Measurements from ENCODE around the gene RASGRF2.

RASGRF2 gene

DNA sequence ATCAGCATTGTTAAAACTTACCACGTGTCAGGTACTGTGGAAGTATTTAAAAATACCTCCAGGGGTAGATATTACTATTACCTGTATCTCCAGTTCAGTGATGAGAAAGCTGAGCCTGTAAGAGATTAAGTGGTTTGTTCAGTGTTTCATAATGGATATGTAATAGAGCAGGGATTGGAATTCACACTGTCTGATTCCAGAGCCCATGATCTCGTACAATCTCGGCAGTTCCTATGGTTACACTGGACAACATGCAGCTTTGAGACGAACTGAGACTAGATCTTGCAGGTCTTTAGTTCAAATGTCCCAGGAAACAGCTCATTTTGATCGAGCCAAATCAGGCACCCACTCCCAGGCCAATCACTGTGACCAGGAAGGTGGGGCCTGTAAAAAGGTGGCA lies 8.8 kb upstream of the RASGRF2 start:
- in situ Hi-C loops (cut with MboI; ENCODE audit: low pct_unique_long_range_greater_than_20kb, low sequenced_read_pairs), result no loop called here
- no peak for DNase-seq

DNA sequence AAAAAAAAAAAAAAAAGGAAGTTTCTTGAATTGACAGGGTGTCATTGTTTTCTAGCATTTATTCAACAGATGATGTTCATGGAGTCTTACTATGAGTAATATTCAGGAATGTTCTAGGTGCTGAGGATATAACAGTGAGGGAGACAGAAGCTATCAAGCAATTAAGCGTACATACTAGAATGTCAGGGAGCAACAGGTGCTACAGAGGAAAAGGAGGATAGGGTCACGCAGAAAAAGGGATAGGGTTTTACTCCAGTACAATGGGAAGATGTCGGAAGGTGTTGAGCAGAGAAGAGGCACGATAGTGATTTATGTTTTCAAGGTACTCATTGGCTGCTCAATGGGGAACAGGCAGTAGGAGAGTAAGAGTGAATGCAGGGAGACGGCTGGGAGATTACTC lies 6.6 kb upstream of the RASGRF2 start:
- in situ Hi-C loops (cut with MboI; ENCODE audit: low pct_unique_long_range_greater_than_20kb, low sequenced_read_pairs), result no loop called here
- DNase-seq, result no peak

DNA sequence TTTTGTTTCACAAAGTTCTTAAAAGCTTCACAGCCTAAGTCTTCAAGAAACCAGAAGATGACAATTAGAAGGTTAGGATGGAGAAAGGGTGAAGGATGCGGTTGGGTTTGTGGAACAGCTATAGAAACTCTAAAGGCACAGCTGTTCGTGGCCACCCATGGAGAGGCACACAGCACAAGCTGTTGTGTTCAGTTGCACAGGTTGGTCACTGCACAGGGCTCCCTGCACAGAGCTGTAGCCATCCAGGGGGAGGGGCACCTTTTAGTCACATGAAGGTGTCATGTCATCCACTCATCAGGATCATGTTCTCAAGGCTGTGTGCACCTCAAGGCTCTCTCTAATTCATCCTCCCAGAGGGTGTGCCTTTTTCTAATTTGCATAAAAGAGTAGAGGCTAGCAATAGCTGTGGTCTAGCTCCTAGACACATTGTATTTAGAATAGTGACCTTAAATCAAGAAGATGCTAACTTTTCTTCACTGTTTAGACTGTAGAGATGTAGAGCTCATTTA lies 5.0 kb upstream of the RASGRF2 start:
- in situ Hi-C loops (cut with MboI; ENCODE audit: low pct_unique_long_range_greater_than_20kb, low sequenced_read_pairs), result no loop called here
- DNase-seq, result no peak

- in situ Hi-C loops (cut with MboI; ENCODE audit: low pct_unique_long_range_greater_than_20kb, low sequenced_read_pairs), result no loop called here
Measured at GRCh38 chr5:80956272-80956671, 3.9 kb upstream of the RASGRF2 start.

DNA sequence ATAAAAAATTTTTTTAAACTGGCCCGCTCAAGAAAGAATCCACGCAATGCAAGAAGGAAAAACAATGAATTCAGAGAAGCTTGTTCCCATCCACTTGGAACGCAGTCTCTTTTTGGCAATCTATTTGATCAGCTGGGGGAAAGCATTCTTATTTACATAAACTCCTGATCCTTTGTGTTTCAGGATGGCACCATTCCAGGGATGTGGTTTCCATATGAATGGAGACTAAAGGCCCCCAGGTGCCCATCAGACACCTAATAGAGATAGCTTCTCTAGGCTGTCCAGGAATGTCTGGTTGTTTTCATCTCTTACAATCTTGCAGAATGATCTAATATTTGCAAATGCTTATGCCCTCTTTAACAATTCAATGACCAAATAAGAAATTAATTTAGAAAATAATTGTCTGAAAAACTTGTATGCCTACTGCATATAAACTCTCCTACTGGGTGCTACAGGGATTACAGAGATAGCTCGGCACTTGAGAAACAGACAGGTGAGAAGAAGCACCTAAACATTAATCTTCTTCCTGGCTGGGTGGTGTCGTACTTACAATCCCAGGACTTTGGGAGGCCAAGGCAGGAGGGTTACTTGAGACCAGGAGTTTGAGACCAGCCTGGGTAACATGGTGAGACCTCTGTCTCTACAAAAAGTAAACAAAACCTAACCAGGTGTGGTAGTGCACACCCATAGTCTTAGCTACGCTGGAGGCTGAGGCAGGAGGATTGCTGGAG lies 3.0 kb upstream of the RASGRF2 start:
- in situ Hi-C loops (cut with MboI; ENCODE audit: low pct_unique_long_range_greater_than_20kb, low sequenced_read_pairs), result no loop called here
- DNase-seq, result no peak

More at GRCh38 chr5:80956272-80956671, 3.9 kb upstream of the RASGRF2 start:
- DNase-seq, result no peak

GRCh38 chr5:80958616-80959015 lies 1.5 kb upstream of the RASGRF2 start:
- DNase-seq, result no peak
- in situ Hi-C loops (cut with MboI; ENCODE audit: low pct_unique_long_range_greater_than_20kb, low sequenced_read_pairs), result no loop called here

DNA sequence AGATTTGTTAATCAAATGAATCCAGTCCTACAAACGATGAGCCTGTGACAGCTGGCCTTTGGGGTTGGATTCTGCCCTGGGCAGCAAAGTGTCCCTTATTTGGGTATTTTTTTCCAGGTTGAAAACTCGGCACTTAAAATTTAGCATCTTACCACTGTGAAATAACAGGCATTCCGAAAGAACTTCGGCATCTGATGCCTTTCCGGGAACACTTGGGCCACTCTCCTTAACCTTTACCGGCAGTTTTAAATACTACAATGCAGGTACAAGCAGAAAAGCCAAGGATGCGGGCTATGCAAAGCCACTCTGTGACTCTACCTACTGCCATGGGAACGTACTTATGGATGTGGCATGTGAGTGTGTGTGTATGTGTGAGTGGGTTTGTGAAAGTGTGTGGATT lies 1.0 kb upstream of the RASGRF2 start:
- no peak for DNase-seq
- in situ Hi-C loops (cut with MboI; ENCODE audit: low pct_unique_long_range_greater_than_20kb, low sequenced_read_pairs), result no loop called here

DNA sequence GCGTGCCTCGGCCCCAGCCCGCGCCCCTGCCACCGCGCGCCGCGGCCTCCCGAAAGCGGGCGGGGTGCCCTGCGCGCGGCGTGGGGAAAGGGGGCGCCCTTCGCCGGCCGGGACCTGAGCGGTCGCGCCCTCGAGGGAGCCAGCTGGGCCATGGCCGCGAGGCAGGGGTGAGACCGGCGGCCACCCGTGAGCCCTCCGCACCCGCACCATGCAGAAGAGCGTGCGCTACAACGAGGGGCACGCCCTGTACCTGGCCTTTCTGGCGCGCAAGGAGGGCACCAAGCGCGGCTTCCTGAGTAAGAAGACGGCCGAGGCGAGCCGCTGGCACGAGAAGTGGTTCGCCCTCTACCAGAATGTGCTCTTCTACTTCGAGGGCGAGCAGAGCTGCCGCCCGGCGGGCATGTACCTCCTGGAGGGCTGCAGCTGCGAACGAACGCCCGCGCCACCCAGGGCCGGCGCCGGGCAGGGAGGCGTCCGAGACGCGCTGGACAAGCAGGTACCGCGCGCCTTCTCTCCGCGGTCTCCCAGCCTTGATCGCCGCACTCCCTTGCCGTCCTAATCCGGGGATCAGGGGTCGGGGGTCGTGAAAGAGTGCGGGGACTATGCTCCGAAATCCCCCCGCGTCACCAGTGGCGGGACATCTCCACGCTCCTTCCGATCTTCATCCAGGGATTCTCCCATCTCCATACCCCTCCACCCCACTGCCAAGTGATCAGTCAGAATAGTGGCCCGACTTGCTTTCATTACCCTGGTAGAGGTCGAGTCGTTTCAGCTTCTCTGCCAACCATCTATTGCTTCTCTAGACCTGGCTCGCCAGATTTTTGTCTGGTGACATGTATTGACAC lies 590 bp downstream of the RASGRF2 start:
- in situ Hi-C loops (cut with MboI; ENCODE audit: low pct_unique_long_range_greater_than_20kb, low sequenced_read_pairs), result no loop called here
- no peak for DNase-seq

GRCh38 chr5:80961376-80962281 lies 1.5 kb downstream of the RASGRF2 start:
- no peak for DNase-seq
- in situ Hi-C loops (cut with MboI; ENCODE audit: low pct_unique_long_range_greater_than_20kb, low sequenced_read_pairs), result no loop called here

- in situ Hi-C loops (cut with MboI; ENCODE audit: low pct_unique_long_range_greater_than_20kb, low sequenced_read_pairs), result no loop called here
- DNase-seq, result no peak
Measured at GRCh38 chr5:80962630-80963520, 2.7 kb downstream of the RASGRF2 start.

GRCh38 chr5:80963521-80963895 lies 3.3 kb downstream of the RASGRF2 start:
- DNase-seq, result no peak
- in situ Hi-C loops (cut with MboI; ENCODE audit: low pct_unique_long_range_greater_than_20kb, low sequenced_read_pairs), result no loop called here

GRCh38 chr5:80963966-80964481 lies 3.9 kb downstream of the RASGRF2 start:
- in situ Hi-C loops (cut with MboI; ENCODE audit: low pct_unique_long_range_greater_than_20kb, low sequenced_read_pairs), result no loop called here
- DNase-seq, result no peak

- DNase-seq, result no peak
- in situ Hi-C loops (cut with MboI; ENCODE audit: low pct_unique_long_range_greater_than_20kb, low sequenced_read_pairs), result no loop called here
Measured at GRCh38 chr5:80964491-80964890, 4.3 kb downstream of the RASGRF2 start.

DNA sequence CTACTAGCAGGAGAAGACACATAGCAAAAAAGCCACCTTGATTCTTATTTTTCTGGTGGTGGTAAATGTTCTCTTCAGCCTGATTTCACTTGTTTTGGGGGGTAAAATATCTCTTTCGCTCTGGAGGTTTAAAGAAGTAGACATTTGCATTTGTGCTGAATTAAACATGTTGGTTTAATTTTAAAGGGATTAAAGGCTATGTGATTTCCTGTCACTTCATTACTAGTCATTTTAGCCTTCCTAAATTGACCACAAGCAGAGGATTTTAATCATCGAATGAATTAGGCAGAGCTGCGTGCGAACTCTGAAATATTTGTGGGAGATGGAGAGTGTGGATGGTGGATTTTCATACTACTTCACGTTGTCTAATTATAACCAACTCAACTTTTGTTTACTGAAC lies 4.8 kb downstream of the RASGRF2 start:
- in situ Hi-C loops (cut with MboI; ENCODE audit: low pct_unique_long_range_greater_than_20kb, low sequenced_read_pairs), result no loop called here
- DNase-seq, result no peak

- no peak for DNase-seq
- in situ Hi-C loops (cut with MboI; ENCODE audit: low pct_unique_long_range_greater_than_20kb, low sequenced_read_pairs), result no loop called here
Measured at GRCh38 chr5:80967500-80968181, 7.5 kb downstream of the RASGRF2 start.

DNA sequence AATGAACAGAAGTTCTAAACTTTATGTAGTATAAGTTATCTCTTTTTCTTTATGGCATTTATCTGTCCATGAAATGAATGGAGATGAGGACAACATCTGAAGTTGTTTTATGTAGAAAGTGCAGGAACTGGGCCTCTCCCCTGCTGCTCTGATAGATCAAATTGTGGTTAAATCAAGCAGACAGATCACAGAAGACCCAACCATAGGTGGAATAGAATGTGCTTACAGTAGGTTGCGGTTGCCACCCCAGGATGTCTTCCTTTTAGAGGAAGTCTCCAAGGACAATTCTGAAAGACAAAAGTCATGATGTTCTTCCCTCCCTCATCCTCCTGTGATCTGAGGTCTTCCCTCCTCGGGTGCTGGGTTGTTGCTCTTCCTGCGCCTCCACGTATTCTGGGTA lies 12.9 kb downstream of the RASGRF2 start:
- in situ Hi-C loops (cut with MboI; ENCODE audit: low pct_unique_long_range_greater_than_20kb, low sequenced_read_pairs), result no loop called here

GRCh38 chr5:80975065-80975464 lies 14.9 kb downstream of the RASGRF2 start:
- no peak for DNase-seq
- in situ Hi-C loops (cut with MboI; ENCODE audit: low pct_unique_long_range_greater_than_20kb, low sequenced_read_pairs), result no loop called here

More for the DNA sequence above, 12.9 kb downstream of the RASGRF2 start:
- no peak for DNase-seq

GRCh38 chr5:80976985-80977384 lies 16.8 kb downstream of the RASGRF2 start:
- in situ Hi-C loops (cut with MboI; ENCODE audit: low pct_unique_long_range_greater_than_20kb, low sequenced_read_pairs), result no loop called here
- DNase-seq, result no peak
